GM23338 (cell line): Measurements from ENCODE around the gene ABCD3.

ENCODE experiments used
- CREB1 ChIP-seq: fragments of 250-450 bp; sonication (Bioruptor Pico); IDR thresholded peaks from 2 replicates; pipeline ENCODE4 v1.5.0; 2020; ENCODE audit warnings: low read depth, mild to moderate bottlenecking, moderate library complexity
- EZH2 ChIP-seq: fragments of 200-600 bp; sonication (generic); IDR thresholded peaks from one replicate; pipeline ENCODE4 v1.8.0; 2017; ENCODE audit warnings: antibody characterized with exemption, mild to moderate bottlenecking, low read depth; ENCODE audit not compliant: unreplicated experiment
- EZH2phosphoT487 ChIP-seq: fragments of 200-600 bp; sonication (generic); IDR thresholded peaks from one replicate; pipeline ENCODE4 v1.8.1; 2018; ENCODE audit warnings: antibody characterized with exemption; ENCODE audit not compliant: unreplicated experiment
- JUNB ChIP-seq: IDR thresholded peaks from one replicate; pipeline ENCODE4 v1.6.1; 2016; ENCODE audit warnings: antibody characterized with exemption; ENCODE audit not compliant: unreplicated experiment
- POLR2AphosphoS5 ChIP-seq: IDR thresholded peaks from 2 replicates; pipeline ENCODE4 v1.6.1; 2016; ENCODE audit warnings: antibody characterized with exemption, low read depth
- TF ChIP-seq, protein P1 (sequence below), 2 experiments: fragments of 200-600 bp in 1 of 2; sonication (generic) in 1 of 2; conservative IDR thresholded peaks; 2 replicates each; pipeline versions ENCODE4 v1.5.1 to v1.6.1; 2016 to 2017; ENCODE audit warnings: antibody characterized with exemption in 2 of 2, low read depth in 2 of 2, mild to moderate bottlenecking in 2 of 2, moderate library complexity in 1 of 2
- TF ChIP-seq, protein P2 (sequence below): fragments of 250-450 bp; sonication (Bioruptor Pico); IDR thresholded peaks from 2 replicates; pipeline ENCODE4 v1.5.0; 2020; ENCODE audit warnings: mild to moderate bottlenecking, moderate library complexity
- TF ChIP-seq, protein P3 (sequence below): IDR thresholded peaks from one replicate; pipeline ENCODE4 v1.6.1; 2018; ENCODE audit warnings: antibody characterized with exemption; ENCODE audit not compliant: unreplicated experiment

DNA sequence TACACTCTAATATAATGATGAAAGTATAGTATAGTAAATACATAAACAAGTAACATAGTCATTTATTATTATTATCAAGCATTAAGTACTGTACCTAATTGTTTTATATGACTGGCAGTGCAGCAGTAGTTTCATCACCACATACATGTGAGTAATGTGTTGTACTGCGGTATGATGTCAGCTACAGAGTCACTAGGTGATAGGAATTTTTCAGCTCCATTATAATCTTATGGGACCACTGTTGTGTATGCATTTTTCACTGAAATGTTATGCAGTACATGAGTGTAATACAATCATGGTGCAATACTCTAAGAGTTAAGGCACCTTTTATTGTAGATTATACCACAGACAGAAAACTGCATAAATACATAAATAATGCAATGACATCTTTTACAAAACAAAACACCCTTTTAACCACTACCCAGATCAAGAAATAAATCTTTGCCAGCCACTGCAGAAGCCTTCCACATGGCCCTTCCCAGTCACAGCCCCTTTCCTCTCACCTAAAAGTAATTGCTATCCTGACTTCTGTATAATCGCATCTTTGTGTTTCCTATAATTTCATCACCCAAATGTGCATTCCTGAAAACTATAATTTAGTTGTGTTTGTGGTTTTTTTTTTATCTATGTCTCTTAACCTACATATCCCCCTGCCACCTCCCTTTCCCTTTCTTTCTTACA, 16.3 kb downstream of the ABCD3 start:
- TF ChIP-seq EZH2 (no peak), EZH2phosphoT487 (no peak), POLR2AphosphoS5 (no peak), CREB1 (CRISPR knock-in tag) (no peak), JUNB (no peak)
- TF ChIP-seq, protein P1, sequence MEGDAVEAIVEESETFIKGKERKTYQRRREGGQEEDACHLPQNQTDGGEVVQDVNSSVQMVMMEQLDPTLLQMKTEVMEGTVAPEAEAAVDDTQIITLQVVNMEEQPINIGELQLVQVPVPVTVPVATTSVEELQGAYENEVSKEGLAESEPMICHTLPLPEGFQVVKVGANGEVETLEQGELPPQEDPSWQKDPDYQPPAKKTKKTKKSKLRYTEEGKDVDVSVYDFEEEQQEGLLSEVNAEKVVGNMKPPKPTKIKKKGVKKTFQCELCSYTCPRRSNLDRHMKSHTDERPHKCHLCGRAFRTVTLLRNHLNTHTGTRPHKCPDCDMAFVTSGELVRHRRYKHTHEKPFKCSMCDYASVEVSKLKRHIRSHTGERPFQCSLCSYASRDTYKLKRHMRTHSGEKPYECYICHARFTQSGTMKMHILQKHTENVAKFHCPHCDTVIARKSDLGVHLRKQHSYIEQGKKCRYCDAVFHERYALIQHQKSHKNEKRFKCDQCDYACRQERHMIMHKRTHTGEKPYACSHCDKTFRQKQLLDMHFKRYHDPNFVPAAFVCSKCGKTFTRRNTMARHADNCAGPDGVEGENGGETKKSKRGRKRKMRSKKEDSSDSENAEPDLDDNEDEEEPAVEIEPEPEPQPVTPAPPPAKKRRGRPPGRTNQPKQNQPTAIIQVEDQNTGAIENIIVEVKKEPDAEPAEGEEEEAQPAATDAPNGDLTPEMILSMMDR (conservative IDR thresholded peaks at IDR 0.05; ENCODE audit: low read depth in 2 of 2): no peak
- TF ChIP-seq, protein P2, sequence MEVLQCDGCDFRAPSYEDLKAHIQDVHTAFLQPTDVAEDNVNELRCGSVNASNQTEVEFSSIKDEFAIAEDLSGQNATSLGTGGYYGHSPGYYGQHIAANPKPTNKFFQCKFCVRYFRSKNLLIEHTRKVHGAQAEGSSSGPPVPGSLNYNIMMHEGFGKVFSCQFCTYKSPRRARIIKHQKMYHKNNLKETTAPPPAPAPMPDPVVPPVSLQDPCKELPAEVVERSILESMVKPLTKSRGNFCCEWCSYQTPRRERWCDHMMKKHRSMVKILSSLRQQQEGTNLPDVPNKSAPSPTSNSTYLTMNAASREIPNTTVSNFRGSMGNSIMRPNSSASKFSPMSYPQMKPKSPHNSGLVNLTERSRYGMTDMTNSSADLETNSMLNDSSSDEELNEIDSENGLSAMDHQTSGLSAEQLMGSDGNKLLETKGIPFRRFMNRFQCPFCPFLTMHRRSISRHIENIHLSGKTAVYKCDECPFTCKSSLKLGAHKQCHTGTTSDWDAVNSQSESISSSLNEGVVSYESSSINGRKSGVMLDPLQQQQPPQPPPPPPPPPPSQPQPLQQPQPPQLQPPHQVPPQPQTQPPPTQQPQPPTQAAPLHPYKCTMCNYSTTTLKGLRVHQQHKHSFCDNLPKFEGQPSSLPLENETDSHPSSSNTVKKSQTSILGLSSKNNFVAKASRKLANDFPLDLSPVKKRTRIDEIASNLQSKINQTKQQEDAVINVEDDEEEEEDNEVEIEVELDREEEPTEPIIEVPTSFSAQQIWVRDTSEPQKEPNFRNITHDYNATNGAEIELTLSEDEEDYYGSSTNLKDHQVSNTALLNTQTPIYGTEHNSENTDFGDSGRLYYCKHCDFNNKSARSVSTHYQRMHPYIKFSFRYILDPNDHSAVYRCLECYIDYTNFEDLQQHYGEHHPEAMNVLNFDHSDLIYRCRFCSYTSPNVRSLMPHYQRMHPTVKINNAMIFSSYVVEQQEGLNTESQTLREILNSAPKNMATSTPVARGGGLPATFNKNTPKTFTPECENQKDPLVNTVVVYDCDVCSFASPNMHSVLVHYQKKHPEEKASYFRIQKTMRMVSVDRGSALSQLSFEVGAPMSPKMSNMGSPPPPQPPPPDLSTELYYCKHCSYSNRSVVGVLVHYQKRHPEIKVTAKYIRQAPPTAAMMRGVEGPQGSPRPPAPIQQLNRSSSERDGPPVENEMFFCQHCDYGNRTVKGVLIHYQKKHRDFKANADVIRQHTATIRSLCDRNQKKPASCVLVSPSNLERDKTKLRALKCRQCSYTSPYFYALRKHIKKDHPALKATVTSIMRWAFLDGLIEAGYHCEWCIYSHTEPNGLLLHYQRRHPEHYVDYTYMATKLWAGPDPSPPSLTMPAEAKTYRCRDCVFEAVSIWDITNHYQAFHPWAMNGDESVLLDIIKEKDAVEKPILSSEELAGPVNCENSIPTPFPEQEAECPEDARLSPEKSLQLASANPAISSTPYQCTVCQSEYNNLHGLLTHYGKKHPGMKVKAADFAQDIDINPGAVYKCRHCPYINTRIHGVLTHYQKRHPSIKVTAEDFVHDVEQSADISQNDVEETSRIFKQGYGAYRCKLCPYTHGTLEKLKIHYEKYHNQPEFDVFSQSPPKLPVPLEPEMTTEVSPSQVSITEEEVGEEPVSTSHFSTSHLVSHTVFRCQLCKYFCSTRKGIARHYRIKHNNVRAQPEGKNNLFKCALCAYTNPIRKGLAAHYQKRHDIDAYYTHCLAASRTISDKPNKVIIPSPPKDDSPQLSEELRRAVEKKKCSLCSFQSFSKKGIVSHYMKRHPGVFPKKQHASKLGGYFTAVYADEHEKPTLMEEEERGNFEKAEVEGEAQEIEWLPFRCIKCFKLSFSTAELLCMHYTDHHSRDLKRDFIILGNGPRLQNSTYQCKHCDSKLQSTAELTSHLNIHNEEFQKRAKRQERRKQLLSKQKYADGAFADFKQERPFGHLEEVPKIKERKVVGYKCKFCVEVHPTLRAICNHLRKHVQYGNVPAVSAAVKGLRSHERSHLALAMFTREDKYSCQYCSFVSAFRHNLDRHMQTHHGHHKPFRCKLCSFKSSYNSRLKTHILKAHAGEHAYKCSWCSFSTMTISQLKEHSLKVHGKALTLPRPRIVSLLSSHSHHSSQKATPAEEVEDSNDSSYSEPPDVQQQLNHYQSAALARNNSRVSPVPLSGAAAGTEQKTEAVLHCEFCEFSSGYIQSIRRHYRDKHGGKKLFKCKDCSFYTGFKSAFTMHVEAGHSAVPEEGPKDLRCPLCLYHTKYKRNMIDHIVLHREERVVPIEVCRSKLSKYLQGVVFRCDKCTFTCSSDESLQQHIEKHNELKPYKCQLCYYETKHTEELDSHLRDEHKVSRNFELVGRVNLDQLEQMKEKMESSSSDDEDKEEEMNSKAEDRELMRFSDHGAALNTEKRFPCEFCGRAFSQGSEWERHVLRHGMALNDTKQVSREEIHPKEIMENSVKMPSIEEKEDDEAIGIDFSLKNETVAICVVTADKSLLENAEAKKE: no peak
- TF ChIP-seq, protein P3, sequence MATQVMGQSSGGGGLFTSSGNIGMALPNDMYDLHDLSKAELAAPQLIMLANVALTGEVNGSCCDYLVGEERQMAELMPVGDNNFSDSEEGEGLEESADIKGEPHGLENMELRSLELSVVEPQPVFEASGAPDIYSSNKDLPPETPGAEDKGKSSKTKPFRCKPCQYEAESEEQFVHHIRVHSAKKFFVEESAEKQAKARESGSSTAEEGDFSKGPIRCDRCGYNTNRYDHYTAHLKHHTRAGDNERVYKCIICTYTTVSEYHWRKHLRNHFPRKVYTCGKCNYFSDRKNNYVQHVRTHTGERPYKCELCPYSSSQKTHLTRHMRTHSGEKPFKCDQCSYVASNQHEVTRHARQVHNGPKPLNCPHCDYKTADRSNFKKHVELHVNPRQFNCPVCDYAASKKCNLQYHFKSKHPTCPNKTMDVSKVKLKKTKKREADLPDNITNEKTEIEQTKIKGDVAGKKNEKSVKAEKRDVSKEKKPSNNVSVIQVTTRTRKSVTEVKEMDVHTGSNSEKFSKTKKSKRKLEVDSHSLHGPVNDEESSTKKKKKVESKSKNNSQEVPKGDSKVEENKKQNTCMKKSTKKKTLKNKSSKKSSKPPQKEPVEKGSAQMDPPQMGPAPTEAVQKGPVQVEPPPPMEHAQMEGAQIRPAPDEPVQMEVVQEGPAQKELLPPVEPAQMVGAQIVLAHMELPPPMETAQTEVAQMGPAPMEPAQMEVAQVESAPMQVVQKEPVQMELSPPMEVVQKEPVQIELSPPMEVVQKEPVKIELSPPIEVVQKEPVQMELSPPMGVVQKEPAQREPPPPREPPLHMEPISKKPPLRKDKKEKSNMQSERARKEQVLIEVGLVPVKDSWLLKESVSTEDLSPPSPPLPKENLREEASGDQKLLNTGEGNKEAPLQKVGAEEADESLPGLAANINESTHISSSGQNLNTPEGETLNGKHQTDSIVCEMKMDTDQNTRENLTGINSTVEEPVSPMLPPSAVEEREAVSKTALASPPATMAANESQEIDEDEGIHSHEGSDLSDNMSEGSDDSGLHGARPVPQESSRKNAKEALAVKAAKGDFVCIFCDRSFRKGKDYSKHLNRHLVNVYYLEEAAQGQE: no peak
